NCI-H128 (cell line): ENCODE results near the gene FGD2.
"Not testable (repeated sequence)": the region's sequence is repeated elsewhere in the genome, so short reads cannot be mapped to it uniquely, and the experiment has no call there.

Experiments used
- DNase-seq: peaks from one replicate; lab custom pipeline; 2025; ENCODE audit not compliant: unreplicated experiment; lab: John Stamatoyannopoulos, UW

The FGD2 gene

GRCh38 chr6:37038292-37039198 lies 33.1 kb downstream of the FGD2 start:
- DNase-seq: no peak

DNA sequence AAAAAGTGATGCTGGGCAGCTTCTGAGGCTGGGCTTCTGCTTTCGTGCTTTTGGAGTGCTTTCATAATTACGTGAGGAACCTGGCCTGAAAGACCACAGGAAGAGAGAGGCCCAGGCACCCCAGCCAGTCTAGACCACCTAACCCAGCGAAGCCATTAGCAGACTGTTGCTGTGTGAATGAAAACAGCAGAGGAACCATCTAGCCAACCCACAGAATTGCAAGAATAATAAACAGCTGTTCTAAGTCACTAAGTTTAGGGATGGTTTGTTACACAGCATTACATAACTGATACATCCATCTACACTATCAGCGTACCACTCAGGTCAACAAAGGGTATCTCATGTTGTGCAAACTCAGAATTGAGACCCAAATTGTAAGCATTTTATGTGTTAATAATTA lies 34.5 kb downstream of the FGD2 start:
- DNase-seq: no peak

- DNase-seq: no peak
These were observed 36.1 kb downstream of the FGD2 start for GRCh38 chr6:37041521-37041920.

- DNase-seq: no peak
These were observed 36.7 kb downstream of the FGD2 start for GRCh38 chr6:37042150-37042549.

- not testable (repeated sequence) for DNase-seq
These were observed 37.6 kb downstream of the FGD2 start for GRCh38 chr6:37043091-37043490.

- no peak for DNase-seq
These were observed 41.9 kb downstream of the FGD2 start for GRCh38 chr6:37047346-37047688.

- no peak for DNase-seq
These were observed 42.4 kb downstream of the FGD2 start for GRCh38 chr6:37047689-37048402.

DNA sequence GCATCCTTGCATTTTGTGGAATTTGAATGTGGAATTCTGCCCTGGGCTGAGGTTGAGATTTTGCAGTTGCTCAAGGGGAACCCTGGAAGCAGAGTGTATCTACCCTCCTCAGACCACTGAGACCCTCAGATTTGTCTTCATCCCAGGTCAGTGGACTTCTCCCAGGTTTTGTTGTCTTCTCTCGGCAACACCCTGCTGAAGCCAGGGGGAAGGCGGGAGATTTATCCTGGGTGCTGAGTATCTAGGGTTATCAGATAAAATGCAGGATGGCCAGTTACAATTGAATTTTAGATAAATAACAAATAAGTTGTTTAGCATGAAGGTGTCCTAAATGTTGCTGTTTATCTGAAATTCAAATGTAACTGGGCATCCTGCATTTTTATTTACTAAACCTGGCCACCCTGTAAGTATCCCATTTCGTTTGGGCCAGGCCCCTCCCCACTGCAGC lies 43.0 kb downstream of the FGD2 start:
- DNase-seq: no peak

- no peak for DNase-seq
These were observed 43.6 kb downstream of the FGD2 start for GRCh38 chr6:37048851-37049757.

DNA sequence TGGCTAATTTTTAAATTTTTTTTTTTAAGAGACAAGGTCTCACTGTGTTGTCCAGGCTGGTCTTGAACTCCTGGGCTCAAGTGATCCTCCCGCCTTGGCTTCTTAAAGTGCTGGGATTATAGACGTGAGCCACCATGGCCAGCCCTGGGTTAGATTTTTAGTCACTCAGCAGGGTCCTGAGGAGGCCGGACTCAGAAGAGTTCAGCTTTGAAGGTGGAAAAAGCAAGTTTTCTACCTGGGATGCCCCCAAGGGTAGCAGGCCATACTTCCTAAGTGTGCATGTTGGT lies 44.2 kb downstream of the FGD2 start:
- no peak for DNase-seq

DNA sequence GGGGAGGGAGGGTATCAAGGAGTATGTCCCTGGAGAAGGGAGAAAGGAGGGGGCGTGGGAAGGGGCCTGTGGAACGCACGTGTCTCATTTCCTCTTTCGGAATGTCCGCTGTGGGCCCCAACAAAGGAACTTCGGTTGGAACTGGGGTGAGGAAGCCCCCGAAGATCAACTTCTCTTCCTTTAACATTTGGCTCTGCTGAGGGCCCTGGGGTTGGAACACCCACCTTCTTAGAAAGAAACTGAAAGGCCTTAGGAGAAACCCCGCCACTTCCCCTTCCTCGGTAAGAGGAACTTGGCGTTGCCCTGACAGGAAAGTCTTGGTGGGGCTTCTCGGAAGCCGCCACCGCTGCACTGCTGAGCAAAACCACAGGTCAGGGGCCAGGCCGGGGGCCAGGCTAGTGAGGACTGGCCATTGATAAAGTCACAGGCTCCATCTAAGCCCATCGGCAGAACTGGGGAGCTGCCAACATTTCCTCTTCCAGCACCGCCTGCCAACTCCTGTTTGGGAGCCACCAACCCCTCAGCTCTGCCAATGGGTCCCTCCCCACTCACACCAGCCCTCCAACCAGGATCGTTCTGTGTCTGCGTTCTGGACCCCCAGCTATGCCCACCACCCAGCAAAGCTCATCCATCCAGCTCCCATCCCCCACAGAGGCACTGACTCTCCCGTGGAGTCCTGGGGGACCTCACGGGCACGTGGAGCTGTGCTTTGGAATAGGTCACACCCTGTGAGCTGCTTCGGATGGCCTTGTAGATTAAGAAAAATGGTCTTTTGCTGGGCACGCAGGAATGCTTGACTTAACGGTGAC lies 44.8 kb downstream of the FGD2 start:
- no peak for DNase-seq

DNA sequence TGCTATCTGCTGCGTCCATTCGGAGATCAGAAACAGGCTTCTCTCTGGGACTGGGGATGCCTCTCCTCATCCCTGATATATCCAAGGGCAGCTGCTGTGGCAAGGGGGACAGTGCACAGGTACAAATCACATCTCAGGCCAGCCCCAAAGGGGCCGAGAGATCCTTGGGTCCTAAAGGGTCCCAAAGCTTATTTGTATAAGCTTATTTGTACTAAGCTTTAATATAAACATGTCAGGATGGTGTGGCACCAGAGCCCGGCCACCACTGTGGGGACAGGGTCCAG lies 45.3 kb downstream of the FGD2 start:
- DNase-seq: no peak

DNA sequence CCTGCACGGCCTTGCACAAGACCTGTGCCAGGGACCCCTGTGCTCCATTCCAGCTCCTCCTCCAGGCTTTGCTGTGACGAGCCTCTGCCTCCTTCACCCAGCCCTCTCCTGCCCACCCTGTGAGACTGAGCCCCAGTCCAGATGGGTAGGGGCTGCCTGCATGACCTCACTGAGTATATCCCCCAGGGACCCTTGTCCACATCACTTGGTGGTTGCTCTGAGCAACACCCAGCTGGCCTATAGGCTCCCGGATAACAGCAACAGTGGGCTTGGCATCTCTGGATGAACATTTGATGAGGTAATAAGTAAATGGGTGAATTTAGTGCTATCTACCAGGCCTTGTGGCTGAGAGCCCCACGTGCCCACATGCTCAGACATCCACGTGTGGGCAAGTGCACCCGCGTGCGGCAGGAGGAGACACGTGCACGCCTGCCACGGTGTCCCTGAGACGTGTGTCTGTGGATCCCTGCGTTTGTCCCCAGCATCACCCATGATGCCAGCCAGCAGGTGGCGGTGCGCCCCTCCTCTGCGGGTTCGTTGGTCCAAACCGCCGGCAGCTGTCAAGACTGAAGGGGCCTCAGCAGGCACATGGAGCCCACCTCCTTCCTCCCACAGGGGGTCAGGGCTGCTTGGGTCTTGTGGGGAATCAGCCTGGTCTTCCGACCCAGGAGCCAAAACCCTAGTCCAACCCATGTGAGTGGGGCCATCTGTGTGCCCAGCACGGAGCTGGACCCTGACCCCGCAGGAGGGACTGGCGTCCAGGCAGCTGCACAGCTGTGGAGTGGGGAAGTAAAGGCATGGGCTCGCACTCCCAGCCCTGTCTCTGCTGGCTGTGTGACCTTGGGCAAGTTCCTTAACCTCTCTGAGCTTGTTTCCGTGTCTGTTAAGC lies 45.9 kb downstream of the FGD2 start:
- peak; percentile 64 for DNase-seq

DNA sequence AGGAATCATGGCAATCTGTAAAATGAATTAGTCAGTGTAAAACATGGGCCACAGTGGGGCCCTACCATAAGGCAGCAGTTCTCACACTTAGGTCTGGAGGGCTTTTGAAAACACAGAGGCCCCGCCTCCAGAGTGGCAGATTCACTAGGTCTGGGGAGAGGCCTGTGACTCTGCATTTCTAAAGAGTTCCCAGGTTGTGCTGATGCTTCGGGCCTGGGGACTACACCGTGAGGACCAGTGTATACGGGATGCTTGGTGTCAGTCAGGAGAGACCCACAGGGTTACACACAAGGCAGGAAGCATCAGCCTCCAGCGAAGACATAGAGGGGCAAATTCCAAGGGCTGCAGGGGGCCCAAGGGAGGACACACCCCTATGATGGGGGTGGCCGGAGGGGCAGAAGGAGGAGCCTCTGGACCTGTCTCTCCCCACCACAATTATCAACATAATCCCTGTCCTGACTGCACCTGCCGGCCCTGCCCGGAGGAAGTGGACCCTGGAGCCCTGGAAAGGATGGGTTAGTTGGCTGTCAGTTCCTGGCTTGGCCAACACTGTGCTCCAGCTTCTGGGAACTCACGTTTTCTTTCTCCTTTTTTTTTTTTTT lies 46.7 kb downstream of the FGD2 start:
- DNase-seq: no peak

DNA sequence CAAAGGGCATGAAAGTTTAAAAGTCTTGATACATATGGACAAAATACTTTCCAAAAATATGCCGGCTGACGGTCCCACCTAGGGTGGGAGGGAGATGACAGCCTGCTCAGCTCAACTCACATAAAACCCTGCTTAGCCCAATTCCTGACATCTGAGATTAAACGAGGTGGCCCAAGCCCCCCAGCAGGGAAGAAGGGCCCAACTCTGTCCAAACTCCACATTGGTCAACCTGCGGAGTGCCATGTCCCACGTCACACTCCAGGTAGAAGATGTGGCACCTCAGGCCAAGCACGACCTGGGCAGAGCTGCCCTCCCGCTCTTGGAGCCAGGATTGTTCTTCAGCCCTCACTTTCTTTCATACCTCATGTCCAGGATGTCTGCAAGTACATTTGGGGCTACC lies 48.2 kb downstream of the FGD2 start:
- DNase-seq: no peak

- DNase-seq: no peak
These were observed 48.7 kb downstream of the FGD2 start for GRCh38 chr6:37054171-37054570.

- no peak for DNase-seq
These were observed 49.1 kb downstream of the FGD2 start for GRCh38 chr6:37054580-37054979.

GRCh38 chr6:37056112-37056403 lies 50.6 kb downstream of the FGD2 start:
- DNase-seq: no peak

GRCh38 chr6:37056439-37057127 lies 51.1 kb downstream of the FGD2 start:
- DNase-seq: no peak
